Measurements from ENCODE around the gene SPIRE2.
A peak's percentile ranks its signal among the peaks of the same experiment; 100 is the strongest.
"Not testable (repeated sequence)": the region's sequence is repeated elsewhere in the genome, so short reads cannot be mapped to it uniquely, and the experiment has no call there.

Gene SPIRE2

DNA sequence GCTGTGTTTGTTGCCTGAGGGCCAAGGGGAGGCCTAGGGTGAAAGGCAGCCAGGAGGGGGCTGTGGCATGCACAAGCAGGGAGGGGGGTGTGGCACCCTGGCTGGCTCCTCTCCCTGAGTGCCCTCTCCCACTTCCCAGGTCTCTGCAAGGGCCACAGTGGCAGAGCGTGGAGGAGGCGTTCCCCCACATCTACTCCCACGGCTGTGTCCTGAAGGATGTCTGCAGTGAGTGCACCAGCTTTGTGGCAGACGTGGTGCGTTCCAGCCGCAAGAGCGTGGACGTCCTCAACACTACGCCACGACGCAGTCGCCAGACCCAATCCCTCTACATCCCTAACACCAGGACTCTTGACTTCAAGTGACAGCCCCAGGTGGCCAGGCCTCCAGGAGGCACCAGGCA is 41.6 kb downstream of the SPIRE2 start:
- no peak for DNase-seq (ENCODE audit: low read depth)

DNA sequence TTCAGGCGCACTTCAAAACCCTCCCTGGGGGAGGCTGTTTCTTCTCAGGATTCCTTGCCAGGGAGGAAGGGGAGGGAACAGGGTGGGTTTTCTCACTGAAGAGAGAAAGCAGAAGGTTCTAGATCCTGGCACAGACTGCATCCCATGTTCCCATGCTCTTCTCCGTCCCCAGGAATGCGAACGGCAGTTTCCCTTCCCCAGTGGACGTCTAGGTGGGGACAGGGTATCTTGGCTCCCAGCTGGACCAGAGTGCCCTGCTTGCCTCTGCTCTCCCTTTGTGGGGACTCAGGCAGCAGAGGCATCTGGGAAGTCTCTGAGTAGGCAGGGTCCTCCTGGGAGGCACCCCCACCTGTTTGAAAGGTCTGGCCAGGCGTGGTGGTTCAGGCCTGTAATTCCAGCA is 42.2 kb downstream of the SPIRE2 start:
- no peak for DNase-seq (ENCODE audit: low read depth)

DNA sequence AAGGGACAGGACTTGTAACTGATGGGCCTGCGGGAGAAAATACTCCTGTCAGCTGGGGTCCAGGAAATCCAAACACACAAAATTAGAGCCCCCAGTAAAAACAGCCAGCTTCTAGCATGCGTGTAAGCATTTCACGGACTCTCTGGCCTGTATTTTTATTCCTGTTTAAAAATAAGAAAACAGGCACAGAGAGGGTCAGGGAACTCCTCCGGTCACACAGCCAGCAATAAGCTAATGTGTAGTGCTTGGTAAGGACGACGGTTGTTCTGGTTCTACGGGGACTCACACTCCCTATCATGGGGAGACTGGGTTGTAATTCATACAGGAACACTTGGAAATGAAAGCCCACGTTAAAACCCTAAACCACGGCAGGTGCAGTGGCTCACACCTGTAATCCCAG is 43.6 kb downstream of the SPIRE2 start:
- no peak for DNase-seq (ENCODE audit: low read depth)

DNA sequence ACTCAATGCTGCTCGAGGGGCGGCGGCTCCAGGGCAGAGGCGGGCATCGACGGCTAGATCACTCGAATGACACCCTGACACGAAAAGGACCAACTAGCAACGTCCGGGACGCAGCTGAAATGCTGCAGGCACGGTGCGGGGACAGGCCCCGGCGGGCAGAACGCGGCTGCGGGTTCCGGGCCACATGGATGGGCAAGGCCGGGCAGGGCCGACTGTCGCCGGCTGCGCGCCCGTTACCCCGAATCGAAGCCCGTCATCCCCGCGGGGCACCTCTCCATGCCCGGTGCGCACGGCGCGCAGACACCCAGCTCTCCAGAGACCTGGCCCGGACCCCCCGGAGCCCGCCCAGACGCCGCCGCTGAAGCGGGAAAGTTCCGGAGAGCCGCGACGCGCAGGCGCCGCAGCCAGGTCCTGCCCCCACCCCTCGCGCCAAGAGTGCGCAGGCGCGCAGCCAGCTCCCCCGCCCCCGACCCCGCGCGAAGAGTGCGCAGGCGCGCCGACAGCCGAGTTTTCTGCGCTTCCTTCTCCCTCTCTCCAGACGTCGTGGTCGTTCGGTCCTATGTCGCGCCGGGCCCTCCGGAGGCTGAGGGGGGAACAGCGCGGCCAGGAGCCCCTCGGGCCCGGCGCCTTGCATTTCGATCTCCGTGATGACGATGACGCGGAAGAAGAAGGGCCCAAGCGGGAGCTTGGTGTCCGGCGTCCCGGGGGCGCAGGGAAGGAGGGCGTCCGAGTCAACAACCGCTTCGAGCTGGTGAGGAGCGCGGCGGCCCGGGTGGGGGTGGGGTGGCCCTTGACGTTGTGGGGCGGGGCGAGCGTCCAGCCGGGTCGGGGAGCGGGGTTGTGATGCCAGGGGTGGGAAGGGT is 45.1 kb downstream of the SPIRE2 start, which contains the start of gene TCF25:
TSS of gene TCF25 (plus strand) at position 484 of the 863 bp plus-strand sequence. CDS start at position 560, 76 bp downstream.
- peak; percentile 82 for DNase-seq (ENCODE audit: low read depth)

DNA sequence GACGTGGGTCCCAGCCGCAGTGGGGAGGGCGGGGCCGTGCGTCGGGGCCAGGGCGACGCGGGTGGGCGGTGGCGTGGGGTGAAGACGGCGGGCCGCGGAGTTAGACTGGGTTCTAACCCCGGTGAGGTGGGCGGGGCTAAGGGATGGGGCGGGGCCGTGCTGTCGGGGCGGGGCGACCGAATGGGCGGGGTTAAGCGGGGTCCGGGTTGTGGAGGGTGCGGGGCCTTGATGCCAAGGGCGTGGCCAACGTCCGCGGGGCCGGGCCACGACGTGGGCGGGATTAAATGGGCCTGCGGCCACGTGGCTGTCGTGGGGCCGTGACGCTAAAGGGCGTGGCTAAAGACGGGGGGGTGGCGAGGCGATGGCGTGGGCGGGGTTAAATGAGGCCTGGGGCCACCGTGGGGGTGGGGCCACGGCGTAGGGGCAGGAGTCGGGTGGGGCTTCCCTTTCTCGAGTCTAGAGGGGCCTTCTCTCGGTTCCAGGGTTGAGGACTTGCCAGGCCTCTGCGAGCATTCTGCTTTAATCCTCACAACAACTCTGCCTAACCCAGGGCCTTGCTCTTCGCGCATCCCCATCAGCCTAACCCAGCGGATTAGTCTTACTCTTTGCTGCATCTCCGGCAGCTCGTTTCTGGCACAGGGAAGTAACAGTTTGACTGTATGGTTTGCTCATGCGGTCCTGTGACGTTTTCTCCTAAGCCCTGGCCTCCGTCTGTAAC is 45.9 kb downstream of the SPIRE2 start:
- DNase-seq (ENCODE audit: low read depth): peak; percentile 86

DNA sequence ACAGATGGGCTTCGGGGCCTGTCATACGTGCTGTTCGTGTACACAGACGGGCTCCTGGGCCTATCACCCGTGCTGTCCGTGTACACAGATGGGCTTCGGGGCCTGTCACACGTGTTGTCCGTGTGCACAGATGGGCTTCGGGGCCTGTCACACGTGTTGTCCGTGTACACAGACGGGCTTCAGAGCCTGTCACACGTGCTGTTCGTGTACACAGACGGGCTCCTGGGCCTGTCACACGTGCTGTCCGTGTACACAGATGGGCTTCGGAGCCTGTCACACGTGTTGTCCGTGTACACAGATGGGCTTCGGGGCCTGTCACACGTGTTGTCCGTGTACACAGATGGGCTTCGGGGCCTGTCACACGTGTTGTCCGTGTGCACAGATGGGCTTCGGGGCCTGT is 50.8 kb downstream of the SPIRE2 start:
- not testable (repeated sequence) for DNase-seq (ENCODE audit: low read depth)

DNA sequence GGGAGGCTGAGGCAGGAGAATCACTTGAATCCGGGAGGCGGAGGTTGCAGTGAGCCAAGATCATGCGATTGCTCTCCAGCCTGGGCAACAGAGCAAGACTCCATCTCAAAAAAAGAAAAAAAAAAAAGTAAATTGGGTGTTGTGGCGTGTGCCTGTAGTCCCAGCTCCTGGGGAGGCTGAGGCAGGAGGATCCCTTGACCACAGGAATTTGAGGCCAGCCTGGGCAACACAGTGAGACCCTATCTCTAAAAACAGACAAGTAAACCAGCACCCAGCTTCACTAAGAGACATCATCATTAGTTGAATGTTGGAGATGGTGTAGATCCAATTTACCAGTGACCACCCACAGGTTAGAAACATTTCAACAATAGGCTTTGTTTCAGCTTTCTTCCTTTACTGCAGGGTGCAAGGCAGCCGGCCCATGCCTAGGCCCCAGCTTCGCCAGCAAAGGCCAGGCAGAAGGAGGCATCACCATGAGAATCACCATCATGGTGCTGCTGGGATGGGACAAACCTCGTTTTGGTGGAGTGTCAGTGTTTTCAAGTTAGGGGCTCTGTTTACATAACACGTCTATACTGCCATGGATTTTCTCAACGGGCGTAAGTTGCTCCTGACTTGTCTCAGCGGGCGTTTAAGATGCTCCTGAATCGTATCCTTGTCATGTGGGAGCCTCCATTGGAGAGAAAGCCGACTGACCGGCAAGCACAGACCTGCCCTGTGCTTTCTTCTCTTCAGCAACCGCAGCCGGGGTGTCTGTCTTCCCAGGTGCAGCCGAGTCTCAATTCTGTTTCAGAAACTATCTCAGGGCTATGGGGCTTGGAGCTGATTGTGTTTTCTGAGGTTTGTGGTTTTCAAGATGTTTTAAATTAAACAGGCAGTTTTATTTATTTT is 52.4 kb downstream of the SPIRE2 start:
- DNase-seq (ENCODE audit: low read depth): no peak

DNA sequence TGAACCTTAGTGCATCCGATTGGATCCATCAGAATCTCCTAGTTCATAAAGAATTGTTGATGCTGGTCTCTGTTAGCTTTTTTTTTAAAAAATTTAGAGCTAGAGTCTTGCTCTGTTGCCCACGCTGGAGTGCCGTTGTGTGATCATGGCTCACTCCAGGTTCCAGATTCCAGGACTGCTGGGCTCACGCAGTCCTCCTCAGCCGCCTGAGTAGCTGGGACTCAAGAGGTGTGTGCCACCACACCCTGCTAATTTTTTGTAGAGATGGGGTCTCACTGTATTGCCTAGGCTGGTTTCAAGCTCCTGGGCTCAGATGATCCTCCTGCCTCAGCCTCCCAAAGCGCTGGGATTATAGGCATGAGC is 53.1 kb downstream of the SPIRE2 start:
- DNase-seq (ENCODE audit: low read depth): no peak

DNA sequence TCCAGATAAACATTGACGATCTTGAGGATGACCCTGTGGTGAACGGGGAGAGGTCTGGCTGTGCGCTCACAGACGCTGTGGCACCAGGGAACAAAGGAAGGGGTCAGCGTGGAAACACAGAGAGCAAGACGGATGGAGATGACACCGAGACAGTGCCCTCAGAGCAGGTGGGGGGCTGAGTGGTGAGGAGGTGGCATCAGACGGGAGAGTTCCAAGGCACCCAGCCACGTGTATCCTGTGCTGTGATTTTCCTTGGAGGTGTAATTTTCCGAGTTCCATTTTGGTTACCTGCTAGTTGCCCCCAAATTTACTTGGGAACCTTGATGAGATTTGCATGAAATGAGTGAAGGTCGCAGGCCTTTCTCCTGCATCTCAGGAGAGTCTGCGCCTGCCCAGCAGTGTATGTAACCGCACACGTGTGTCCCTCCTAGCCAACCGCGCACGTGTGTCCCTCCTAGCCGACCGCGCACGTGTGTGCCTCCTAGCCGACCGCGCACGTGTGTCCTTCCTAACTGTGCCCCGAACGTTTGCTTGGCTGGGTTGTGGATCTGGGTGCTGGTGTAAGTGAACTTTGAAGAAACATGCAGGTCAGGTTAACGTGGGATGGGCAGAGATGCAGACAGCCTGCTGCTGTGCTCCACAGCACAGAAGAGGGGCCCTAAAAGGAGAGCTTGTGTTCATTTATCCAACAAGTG is 55.2 kb downstream of the SPIRE2 start:
- DNase-seq (ENCODE audit: low read depth): no peak

DNA sequence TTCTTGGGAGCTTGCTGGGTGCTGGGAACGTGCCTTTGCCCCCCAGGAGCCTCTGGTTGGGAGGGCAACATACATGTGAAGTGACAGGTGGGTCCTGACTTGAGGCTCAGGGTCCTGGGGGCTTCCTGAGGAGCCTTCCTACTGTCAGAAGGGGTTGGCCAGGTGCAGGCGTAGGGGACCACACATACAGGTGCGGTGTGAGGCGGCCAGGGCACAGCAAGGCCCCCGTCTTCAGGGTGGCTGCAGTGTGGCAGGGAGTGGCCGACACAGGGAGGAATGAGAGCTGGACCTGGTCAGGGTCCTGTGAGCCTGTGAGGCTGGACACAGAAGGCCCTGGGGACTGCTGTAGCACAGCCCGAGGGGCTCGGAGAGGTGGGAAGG is 55.8 kb downstream of the SPIRE2 start:
- no peak for DNase-seq (ENCODE audit: low read depth)

DNA sequence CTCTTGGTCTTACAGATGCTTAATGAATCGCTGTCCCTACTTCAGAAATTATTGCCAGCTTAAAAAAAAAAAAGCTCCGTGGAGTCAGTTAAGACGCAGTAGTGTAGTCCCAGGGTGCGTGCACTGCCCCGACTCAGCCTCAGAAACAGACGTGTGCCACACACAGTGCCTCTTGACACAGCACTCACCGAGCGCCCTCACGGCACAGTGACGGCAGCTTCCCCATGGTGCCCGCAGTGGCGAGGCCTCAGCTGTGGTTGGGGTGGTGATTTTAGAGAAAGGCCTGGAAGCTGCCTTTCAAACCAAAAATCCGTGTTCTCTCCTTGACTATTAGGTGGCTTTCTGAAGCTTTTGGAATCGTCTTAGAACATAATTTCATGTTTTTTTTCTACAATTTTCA is 59.0 kb downstream of the SPIRE2 start:
- DNase-seq (ENCODE audit: low read depth): no peak

DNA sequence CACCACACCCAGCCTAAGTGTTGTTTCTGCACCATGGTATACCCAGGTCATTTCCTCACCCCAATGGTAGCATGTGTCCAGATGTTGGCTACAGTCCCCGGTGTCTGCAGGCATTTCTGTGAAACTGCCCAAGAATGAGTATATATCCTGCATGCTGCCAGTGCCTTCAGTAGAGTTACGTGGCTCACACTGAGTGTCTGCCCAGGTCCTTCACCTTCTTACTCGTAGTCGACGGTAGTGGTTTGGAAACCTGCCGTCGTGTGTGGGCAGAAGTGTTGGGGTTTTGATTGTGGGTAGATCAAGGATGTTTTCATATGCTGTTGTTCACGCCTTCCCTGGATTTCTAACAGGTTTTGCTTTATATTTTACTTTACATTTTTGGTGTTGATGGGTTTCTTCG is 61.9 kb downstream of the SPIRE2 start:
- no peak for DNase-seq (ENCODE audit: low read depth)

DNA sequence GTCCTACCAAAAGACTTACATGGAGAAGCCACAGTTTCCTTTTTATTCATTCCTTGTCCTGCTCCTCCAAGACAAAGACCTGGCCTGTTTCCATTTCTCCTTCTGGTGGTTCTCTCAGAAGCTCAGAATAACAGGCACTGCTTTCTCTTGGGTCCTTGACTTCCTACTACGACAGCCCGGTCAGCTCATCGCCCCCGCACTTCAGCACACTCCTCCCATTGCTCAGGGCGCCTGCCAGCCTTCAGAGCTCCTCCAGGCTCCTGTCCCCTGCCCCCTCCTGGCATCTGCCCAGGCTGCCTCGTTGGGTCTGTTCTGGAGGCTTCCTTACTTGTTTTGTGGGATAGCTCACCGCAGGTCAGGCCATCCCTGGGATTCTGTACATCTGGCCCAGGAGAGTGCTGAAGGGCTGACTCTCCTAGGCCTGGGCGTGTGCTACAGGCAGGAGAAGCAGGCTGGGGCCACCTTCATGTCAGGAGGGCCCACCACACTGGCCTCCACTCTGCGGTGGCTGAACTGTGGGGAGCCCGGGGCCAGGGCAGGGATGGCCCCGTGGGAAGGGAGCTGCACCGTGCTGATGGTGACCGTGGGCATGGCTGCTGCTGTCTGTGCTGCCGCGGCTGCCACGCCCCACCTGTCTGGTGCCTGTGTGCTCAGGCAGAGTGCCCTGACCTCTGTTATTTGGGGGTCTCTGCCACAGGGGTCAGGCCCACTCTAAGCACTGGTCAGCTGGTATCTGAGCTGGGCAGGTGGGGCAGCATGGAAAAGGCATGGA is 62.8 kb downstream of the SPIRE2 start:
- DNase-seq (ENCODE audit: low read depth): no peak

DNA sequence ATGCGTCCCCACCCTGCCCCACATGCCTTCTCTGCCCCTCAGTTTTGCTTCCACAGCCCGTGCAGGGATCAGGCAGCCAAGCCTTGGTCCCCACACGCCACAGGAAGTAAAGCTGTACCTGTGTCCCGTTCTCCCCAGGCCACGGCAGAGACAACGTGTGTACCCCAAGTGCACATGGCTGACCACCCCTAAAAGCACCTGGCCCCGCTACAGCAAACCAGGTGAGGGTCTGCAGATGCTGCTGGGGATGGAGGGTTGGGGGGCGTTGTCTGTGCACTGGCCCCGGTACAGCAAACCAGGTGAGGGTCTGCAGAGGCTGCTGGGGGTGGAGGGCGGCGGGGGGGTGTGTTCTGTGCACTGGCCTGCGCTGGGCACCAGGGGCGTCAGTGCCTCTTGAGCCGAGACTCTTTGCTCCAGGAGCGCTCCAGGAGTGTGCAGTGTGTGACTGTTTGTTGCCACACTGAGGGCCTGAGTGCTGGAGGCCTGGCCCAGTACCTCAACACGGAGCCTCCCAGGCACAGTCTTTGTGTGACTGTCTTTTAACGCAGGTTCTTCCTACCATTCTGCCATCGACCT is 63.9 kb downstream of the SPIRE2 start:
- DNase-seq (ENCODE audit: low read depth): no peak

DNA sequence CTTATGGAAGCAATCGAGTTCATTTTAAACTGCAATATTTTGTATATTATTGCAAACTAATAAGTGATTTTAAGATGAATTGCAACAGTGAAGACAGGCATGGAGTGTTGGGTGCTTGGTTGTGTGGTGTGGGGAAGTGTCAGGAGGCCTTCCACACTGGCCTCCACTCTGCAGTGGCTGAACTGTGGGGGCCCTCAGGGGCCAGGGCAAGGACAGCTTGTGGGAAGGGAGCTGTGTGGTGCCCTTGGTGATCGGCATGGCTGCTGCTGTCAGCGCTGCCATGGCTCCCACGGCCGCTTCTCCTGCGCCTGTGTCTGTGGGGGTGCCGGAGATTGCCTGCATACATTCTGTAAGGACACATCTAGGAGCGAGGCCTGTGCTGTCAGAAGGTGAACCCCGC is 64.4 kb downstream of the SPIRE2 start:
- DNase-seq (ENCODE audit: low read depth): no peak

DNA sequence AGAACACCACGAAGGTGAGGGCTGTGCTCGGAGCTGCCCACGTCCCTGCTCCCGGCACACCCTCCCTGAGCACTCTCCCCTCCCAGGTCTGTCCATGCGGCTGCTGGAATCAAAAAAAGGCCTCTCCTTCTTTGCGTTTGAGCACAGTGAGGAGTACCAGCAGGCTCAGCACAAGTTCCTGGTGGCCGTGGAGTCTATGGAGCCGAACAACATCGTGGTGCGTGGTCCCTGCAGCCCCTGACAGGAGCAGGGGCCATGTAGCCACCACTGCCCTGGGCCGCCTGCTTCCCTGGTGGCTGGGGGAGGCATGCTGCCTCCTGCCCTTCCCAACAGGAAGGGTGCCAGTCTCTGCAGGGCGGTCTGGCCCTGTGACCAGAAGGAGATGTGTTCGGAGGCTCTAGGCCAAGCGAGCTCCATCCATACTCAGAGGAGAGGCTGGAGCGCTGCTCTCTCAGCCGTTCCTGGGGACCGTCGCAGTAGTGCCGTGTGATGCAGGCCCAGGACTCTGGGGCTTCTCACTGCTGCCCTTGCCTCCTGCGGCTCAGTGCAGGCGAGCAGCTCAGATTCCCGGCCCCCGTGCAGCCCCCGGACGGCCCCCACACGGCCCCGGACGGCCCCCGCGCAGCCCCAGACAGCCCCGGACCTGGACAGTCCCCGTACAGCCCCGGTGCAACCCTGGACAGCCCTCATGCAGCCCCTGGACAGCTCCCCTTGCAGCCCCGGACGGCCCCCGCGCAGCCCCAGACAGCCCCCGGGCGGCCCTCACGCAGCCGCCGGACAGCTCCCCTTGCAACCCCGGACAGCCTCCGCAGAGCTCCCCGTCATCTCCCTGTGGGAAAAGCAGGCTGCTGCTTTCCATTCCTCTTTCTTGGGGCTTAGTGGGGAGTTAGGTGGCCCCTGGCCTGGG is 65.6 kb downstream of the SPIRE2 start:
- DNase-seq (ENCODE audit: low read depth): no peak

DNA sequence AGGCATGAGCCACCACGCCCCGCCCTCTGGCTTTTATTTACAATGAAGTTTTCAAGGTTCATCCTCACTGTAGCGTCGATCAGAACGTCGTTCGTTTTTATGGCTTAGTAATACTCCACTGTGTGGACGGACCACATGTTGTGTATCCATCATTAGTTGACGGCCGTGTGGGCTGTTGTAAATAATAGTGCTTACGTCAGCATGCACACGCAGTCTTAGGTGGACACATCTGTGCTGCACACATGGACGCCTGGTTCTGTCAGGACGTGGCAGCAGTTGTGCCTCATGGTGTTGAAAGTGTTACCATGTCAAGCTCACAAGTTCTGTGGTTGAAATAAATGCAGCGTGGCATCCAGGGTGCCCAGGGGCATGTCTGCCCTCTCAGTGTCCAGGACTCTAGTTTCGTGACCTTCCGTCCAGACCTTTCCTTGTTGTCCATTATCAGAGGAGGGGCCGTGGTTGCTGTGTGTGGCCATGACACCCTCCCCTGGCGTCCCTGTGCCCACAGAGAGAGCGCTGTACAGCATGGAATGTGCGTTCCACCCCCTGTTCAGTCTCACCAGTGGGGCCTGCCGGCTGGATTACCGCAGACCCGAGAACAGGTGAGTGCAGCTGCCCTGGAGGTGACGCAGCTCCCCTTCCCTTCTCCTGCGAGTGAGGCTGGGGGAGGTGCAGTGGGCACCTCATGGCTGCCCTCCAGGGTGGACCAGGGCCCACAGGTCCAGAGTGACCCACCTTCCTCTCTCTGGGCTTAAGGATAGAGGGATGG is 67.4 kb downstream of the SPIRE2 start:
- DNase-seq (ENCODE audit: low read depth): no peak

DNA sequence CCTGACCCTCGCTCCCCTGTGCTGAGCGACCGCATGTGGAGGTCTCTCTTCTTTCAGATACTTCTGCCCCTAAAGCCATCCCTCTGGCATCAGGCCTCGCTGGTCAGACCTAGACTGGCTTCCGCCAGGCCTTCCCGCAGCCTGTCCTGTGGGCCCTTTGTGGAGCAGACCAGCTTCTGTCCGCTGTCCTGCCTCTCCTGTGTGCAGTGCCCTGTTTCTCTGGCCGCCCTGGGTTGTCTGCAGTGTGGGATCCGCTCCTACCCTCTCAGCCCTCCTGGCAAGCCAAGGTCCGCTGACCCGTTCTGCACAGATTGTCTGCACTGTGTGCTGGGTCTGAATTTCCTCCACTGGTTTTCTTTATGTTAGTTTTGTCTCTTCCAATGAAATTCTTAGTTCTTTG is 68.9 kb downstream of the SPIRE2 start:
- no peak for DNase-seq (ENCODE audit: low read depth)

Measured in activated T-helper 1 cell treated with Interleukin-2 at 50 U/mL for 16 hours (primary cell).